ENCODE measurements around the gene STIP1.
"Not testable (repeated sequence)": the region's sequence is repeated elsewhere in the genome, so short reads cannot be mapped to it uniquely, and the experiment has no call there.

The STIP1 gene

GRCh38 chr11:64245797-64246620, 60.0 kb downstream of the STIP1 start:
- no peaks in the 10 kb centered on the region for H3K27me3 ChIP-seq (ENCODE audit: low read depth, low read length)
- peak overlapping the region; percentile 78 for H3K27ac ChIP-seq (ENCODE audit: low read length)
- H4K20me1 ChIP-seq (ENCODE audit: insufficient read depth, low read length): 0 out of 2 replicates have a peak, but pooled peaks cover 3% of the 10 kb centered on the region
- peak overlapping the region; percentile 100 for H3K9ac ChIP-seq (ENCODE audit: low read length)
- H3K4me1 ChIP-seq (ENCODE audit: low read length): peaks cover 39% of the 10 kb centered on the region
- TF ChIP-seq, protein P1, sequence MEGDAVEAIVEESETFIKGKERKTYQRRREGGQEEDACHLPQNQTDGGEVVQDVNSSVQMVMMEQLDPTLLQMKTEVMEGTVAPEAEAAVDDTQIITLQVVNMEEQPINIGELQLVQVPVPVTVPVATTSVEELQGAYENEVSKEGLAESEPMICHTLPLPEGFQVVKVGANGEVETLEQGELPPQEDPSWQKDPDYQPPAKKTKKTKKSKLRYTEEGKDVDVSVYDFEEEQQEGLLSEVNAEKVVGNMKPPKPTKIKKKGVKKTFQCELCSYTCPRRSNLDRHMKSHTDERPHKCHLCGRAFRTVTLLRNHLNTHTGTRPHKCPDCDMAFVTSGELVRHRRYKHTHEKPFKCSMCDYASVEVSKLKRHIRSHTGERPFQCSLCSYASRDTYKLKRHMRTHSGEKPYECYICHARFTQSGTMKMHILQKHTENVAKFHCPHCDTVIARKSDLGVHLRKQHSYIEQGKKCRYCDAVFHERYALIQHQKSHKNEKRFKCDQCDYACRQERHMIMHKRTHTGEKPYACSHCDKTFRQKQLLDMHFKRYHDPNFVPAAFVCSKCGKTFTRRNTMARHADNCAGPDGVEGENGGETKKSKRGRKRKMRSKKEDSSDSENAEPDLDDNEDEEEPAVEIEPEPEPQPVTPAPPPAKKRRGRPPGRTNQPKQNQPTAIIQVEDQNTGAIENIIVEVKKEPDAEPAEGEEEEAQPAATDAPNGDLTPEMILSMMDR (IDR thresholded peaks at IDR 0.05; ENCODE audit: low read depth, low read length): no peak
- no peak for TF ChIP-seq EZH2phosphoT487 (IDR thresholded peaks at IDR 0.05; ENCODE audit: low read depth)
- peak overlapping the region; percentile 97 for H3K4me3 ChIP-seq (ENCODE audit: low read length)
- peak overlapping the region; percentile 87 for H3K4me2 ChIP-seq (ENCODE audit: low read length)
- H3K36me3 ChIP-seq (replicated peaks; ENCODE audit: low read depth, low read length): peaks cover 19% of the 10 kb centered on the region
- no peak overlapping the region for H2AFZ ChIP-seq (ENCODE audit: low read depth, low read length)
- no peaks in the 10 kb centered on the region for H3K9me3 ChIP-seq (ENCODE audit: insufficient read depth, low read length)
- H3K79me2 ChIP-seq (ENCODE audit: low read length): peaks cover 55% of the 10 kb centered on the region

- peaks cover 55% of the 10 kb centered on the region for H3K79me2 ChIP-seq (ENCODE audit: low read length)
- peak overlapping the region; percentile 97 for H3K4me3 ChIP-seq (ENCODE audit: low read length)
- not testable (repeated sequence) for H2AFZ ChIP-seq (ENCODE audit: low read depth, low read length); H3K9me3 ChIP-seq (ENCODE audit: insufficient read depth, low read length); H3K27me3 ChIP-seq (ENCODE audit: low read depth, low read length); H4K20me1 ChIP-seq (ENCODE audit: insufficient read depth, low read length)
- peaks cover 39% of the 10 kb centered on the region for H3K4me1 ChIP-seq (ENCODE audit: low read length)
- H3K4me2 ChIP-seq (ENCODE audit: low read length): peak overlapping the region; percentile 87; the same call in 1 of the 2 replicates
- H3K36me3 ChIP-seq (replicated peaks; ENCODE audit: low read depth, low read length): peaks cover 19% of the 10 kb centered on the region
- peak overlapping the region; percentile 78; the same call in 1 of the 2 replicates for H3K27ac ChIP-seq (ENCODE audit: low read length)
- H3K9ac ChIP-seq (ENCODE audit: low read length): peak overlapping the region; percentile 100; the same call in 1 of the 2 replicates
Observed at GRCh38 chr11:64246621-64246870, 60.6 kb downstream of the STIP1 start.

GRCh38 chr11:64246871-64247728, 61.1 kb downstream of the STIP1 start, which contains the start of gene PPP1R14B:
PPP1R14B (minus strand) TSS chr11:64246943; CDS start chr11:64246673, 270 bp downstream.
- peak within 1 kb of the TSS; percentile 98 for H3K4me2 ChIP-seq (ENCODE audit: low read length)
- peaks cover 39% of the 10 kb centered on the region for H3K4me1 ChIP-seq (ENCODE audit: low read length)
- no peaks in the 10 kb centered on the region for H3K9me3 ChIP-seq (ENCODE audit: insufficient read depth, low read length)
- H4K20me1 ChIP-seq (ENCODE audit: insufficient read depth, low read length): 0 out of 2 replicates have a peak, but pooled peaks cover 3% of the 10 kb centered on the region
- peaks cover 19% of the 10 kb centered on the region for H3K36me3 ChIP-seq (replicated peaks; ENCODE audit: low read depth, low read length)
- no peak for TF ChIP-seq EZH2phosphoT487 (IDR thresholded peaks at IDR 0.05; ENCODE audit: low read depth)
- TF ChIP-seq, protein P1 (IDR thresholded peaks at IDR 0.05; ENCODE audit: low read depth, low read length): no peak
- H3K4me3 ChIP-seq (ENCODE audit: low read length): peak within 1 kb of the TSS; percentile 97
- peaks cover 55% of the 10 kb centered on the region for H3K79me2 ChIP-seq (ENCODE audit: low read length)
- no peaks in the 10 kb centered on the region for H3K27me3 ChIP-seq (ENCODE audit: low read depth, low read length)
- H3K27ac ChIP-seq (ENCODE audit: low read length): peak within 1 kb of the TSS; percentile 78
- H2AFZ ChIP-seq (ENCODE audit: low read depth, low read length): peak within 1 kb of the TSS; percentile 66
- H3K9ac ChIP-seq (ENCODE audit: low read length): peak within 1 kb of the TSS; percentile 100

DNA sequence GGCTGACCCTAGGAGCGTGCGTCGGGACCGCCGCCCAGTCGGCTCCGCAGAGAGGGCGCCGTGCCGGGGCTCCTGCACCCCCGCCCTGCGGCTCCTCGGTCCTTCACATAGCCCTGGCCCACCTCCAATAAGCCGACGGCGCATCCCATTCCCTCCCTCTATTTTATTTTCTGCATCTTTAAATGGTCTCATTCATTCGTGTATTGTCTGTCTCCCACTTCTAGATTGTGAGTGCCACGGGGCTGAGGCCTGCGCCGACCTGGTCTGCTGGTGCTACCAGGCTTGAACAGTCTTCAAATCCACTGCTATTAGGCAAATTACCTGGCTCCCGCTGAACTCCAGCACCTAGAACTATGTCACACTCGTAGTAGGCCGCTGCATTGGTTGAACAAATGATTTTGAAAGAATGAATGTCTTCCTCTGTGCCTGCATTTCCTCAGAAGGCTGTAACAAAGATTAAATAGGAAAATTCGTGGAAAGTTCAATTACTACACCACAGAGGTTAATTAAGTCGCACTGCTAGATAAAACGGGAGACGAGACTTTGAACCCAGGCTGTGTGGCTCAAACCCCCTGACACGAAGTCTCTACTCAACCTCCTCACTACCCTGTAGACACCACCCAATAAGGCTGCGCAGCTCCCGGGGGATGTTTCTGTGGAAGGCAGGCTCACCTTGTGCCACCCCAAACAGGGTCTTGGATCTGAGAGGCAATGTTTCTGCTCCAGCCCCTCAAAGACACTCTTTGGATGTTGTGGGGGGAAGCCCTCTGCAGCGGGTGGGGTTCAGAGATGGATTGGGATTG, 62.0 kb downstream of the STIP1 start:
- H3K79me2 ChIP-seq (ENCODE audit: low read length): peaks cover 55% of the 10 kb centered on the region
- no peaks in the 10 kb centered on the region for H3K9me3 ChIP-seq (ENCODE audit: insufficient read depth, low read length)
- H3K36me3 ChIP-seq (replicated peaks; ENCODE audit: low read depth, low read length): peaks cover 14% of the 10 kb centered on the region
- no peaks in the 10 kb centered on the region for H3K27me3 ChIP-seq (ENCODE audit: low read depth, low read length)
- peak overlapping the region; percentile 78 for H3K27ac ChIP-seq (ENCODE audit: low read length)
- peak overlapping the region; percentile 89 for H3K4me3 ChIP-seq (ENCODE audit: low read length)
- H3K4me1 ChIP-seq (ENCODE audit: low read length): peaks cover 37% of the 10 kb centered on the region
- H4K20me1 ChIP-seq (ENCODE audit: insufficient read depth, low read length): peaks cover 5% of the 10 kb centered on the region; the same call in 1 of the 2 replicates
- H3K4me2 ChIP-seq (ENCODE audit: low read length): peak overlapping the region; percentile 98
- no peak for TF ChIP-seq EZH2phosphoT487 (IDR thresholded peaks at IDR 0.05; ENCODE audit: low read depth)
- TF ChIP-seq, protein P1 (IDR thresholded peaks at IDR 0.05; ENCODE audit: low read depth, low read length): no peak
- H3K9ac ChIP-seq (ENCODE audit: low read length): peak overlapping the region; percentile 90
- H2AFZ ChIP-seq (ENCODE audit: low read depth, low read length): peak overlapping the region; percentile 66
